Measurements from ENCODE around the gene P2RX4. TPM values are rescaled to one million over a fixed set of nuclear protein-coding genes. Genes with fewer than 3 reads are reported as not detected.
"Not testable (repeated sequence)": the region's sequence is repeated elsewhere in the genome, so short reads cannot be mapped to it uniquely, and the experiment has no call there.

Gene P2RX4
- polyA plus RNA-seq, 3 donors: 61.8 to 87.7 (median 74.7) TPM

GRCh38 chr12:121282072-121282742 is 72.3 kb downstream of the P2RX4 start:
- Histone ChIP-seq H3K27ac (ENCODE audit: low read depth in 1 of 2, low read length in 2 of 2) (peak overlapping the region in 1 of 2 donors; percentile 33), H3K4me1 (ENCODE audit: control insufficient read depth in 1 of 2, insufficient read depth in 2 of 2, low read length in 2 of 2) (peaks cover 41% of the 10 kb centered on the region in 2 donors), H4K20me1 (ENCODE audit: insufficient read depth, low read length) (peaks cover 56% of the 10 kb centered on the region), H3K36me3 (replicated peaks in 1 of 2; ENCODE audit: control insufficient read depth in 1 of 2, insufficient read depth in 2 of 2, low read length in 2 of 2) (peaks cover 20 to 46% of the 10 kb centered on the region in 2 donors), H3K27me3 (ENCODE audit: control insufficient read depth in 2 of 2, insufficient read depth in 2 of 2, low read length in 2 of 2) (no peaks in the 10 kb centered on the region), H3K79me2 (ENCODE audit: insufficient read depth, low read length) (peaks cover 87% of the 10 kb centered on the region), H3K9me3 (replicated peaks in 1 of 2; ENCODE audit: control insufficient read depth in 1 of 2, insufficient read depth in 1 of 2, low read length in 2 of 2) (no peaks in the 10 kb centered on the region), H3K9ac (ENCODE audit: insufficient read depth, low read length, poor library complexity, severe bottlenecking) (no peak overlapping the region), H3K4me3 (replicated peaks in 1 of 3; ENCODE audit: low read depth in 2 of 3, low read length in 3 of 3) (no peak overlapping the region), H2AFZ (ENCODE audit: insufficient read depth, low read depth, low read length, poor library complexity, severe bottlenecking) (no peak overlapping the region), H3K4me2 (replicated peaks; ENCODE audit: extremely low read depth, low read length, poor library complexity, severe bottlenecking) (no peak overlapping the region)
- TF ChIP-seq, protein P1, sequence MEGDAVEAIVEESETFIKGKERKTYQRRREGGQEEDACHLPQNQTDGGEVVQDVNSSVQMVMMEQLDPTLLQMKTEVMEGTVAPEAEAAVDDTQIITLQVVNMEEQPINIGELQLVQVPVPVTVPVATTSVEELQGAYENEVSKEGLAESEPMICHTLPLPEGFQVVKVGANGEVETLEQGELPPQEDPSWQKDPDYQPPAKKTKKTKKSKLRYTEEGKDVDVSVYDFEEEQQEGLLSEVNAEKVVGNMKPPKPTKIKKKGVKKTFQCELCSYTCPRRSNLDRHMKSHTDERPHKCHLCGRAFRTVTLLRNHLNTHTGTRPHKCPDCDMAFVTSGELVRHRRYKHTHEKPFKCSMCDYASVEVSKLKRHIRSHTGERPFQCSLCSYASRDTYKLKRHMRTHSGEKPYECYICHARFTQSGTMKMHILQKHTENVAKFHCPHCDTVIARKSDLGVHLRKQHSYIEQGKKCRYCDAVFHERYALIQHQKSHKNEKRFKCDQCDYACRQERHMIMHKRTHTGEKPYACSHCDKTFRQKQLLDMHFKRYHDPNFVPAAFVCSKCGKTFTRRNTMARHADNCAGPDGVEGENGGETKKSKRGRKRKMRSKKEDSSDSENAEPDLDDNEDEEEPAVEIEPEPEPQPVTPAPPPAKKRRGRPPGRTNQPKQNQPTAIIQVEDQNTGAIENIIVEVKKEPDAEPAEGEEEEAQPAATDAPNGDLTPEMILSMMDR (IDR thresholded peaks at IDR 0.05): no peak
- intact Hi-C loops (cut with micrococcal nuclease): no loop called here
- WGBS (ENCODE audit: insufficient coverage): 96% methylated on average over 7 of the region's 10 CpGs
- no peak overlapping the region for H3K4me3 Mint-ChIP-seq
- H3K9me3 Mint-ChIP-seq: peaks cover 0 to 17% (median 6%) of the 10 kb centered on the region in 7 donors
- peak overlapping the region in 6 of 7 donors; percentile 63 to 85 (median 74) for H3K27ac Mint-ChIP-seq
- H3K4me1 Mint-ChIP-seq: peaks cover 58% of the 10 kb centered on the region
- DNase-seq: no peak
- H3K36me3 Mint-ChIP-seq: peaks cover 58 to 80% of the 10 kb centered on the region in 2 donors
- H3K27me3 Mint-ChIP-seq (ENCODE audit: low read depth in 3 of 3): peaks cover 0 to 3% (median 0%) of the 10 kb centered on the region in 3 donors

GRCh38 chr12:121282910-121283309 is 73.0 kb downstream of the P2RX4 start:
- H4K20me1 ChIP-seq (ENCODE audit: insufficient read depth, low read length): peaks cover 64% of the 10 kb centered on the region
- peak overlapping the region in 5 of 7 donors; percentile 9 to 85 (median 66) for H3K27ac Mint-ChIP-seq
- H3K79me2 ChIP-seq (ENCODE audit: insufficient read depth, low read length): peaks cover 91% of the 10 kb centered on the region
- intact Hi-C loops (cut with micrococcal nuclease); H3K9ac ChIP-seq (ENCODE audit: insufficient read depth, low read length, poor library complexity, severe bottlenecking); H3K9me3 ChIP-seq (replicated peaks in 1 of 2; ENCODE audit: control insufficient read depth in 1 of 2, insufficient read depth in 1 of 2, low read length in 2 of 2); H3K27me3 Mint-ChIP-seq (ENCODE audit: low read depth in 3 of 3); DNase-seq; H3K4me3 Mint-ChIP-seq; H3K27me3 ChIP-seq (ENCODE audit: control insufficient read depth in 2 of 2, insufficient read depth in 2 of 2, low read length in 2 of 2); H3K4me2 ChIP-seq (replicated peaks; ENCODE audit: extremely low read depth, low read length, poor library complexity, severe bottlenecking); H2AFZ ChIP-seq (ENCODE audit: insufficient read depth, low read depth, low read length, poor library complexity, severe bottlenecking); H3K4me3 ChIP-seq (replicated peaks in 1 of 3; ENCODE audit: low read depth in 2 of 3, low read length in 3 of 3); H3K9me3 Mint-ChIP-seq: not testable (repeated sequence)
- peaks cover 58% of the 10 kb centered on the region for H3K4me1 Mint-ChIP-seq
- peaks cover 55 to 79% of the 10 kb centered on the region in 2 donors for H3K36me3 Mint-ChIP-seq
- peak overlapping the region in 1 of 2 donors; percentile 36 for H3K27ac ChIP-seq (ENCODE audit: low read depth in 1 of 2, low read length in 2 of 2)
- peaks cover 41% of the 10 kb centered on the region in 2 donors for H3K4me1 ChIP-seq (ENCODE audit: control insufficient read depth in 1 of 2, insufficient read depth in 2 of 2, low read length in 2 of 2)
- peaks cover 20 to 46% of the 10 kb centered on the region in 2 donors for H3K36me3 ChIP-seq (replicated peaks in 1 of 2; ENCODE audit: control insufficient read depth in 1 of 2, insufficient read depth in 2 of 2, low read length in 2 of 2)
- WGBS (ENCODE audit: insufficient coverage): 97% methylated on average over 11 of the region's 11 CpGs
